AG10803 (cell line): ENCODE measurements around the gene ADAMTS2.

Source experiments
- DNase-seq: peaks from one replicate; pipeline ENCODE4 v3.0.0; 2010; ENCODE audit warnings: low read depth
- H3K4me3 ChIP-seq: 2 replicates; pipeline ENCODE4 v1.5.1; 2011; ENCODE audit warnings: mild to moderate bottlenecking, low read length, control low read depth
- CTCF ChIP-seq: conservative IDR thresholded peaks from 2 replicates; pipeline ENCODE4 v1.5.1; 2011; ENCODE audit warnings: mild to moderate bottlenecking, low read length, control low read depth, inconsistent platforms

ADAMTS2 gene

GRCh38 chr5:179323026-179323870, 22.0 kb downstream of the ADAMTS2 start:
- no peak for TF ChIP-seq CTCF
- H3K4me3 ChIP-seq = no peak overlapping the region
- no peak for DNase-seq

GRCh38 chr5:179322071-179323025, 22.9 kb downstream of the ADAMTS2 start:
- TF ChIP-seq CTCF = no peak
- DNase-seq = peak; percentile 73
- H3K4me3 ChIP-seq = no peak overlapping the region

GRCh38 chr5:179321206-179321987, 23.9 kb downstream of the ADAMTS2 start:
- no peak for DNase-seq
- TF ChIP-seq CTCF = no peak
- no peak overlapping the region for H3K4me3 ChIP-seq

- no peak overlapping the region for H3K4me3 ChIP-seq
- peak; percentile 50 for DNase-seq
- no peak for TF ChIP-seq CTCF
Observed at GRCh38 chr5:179319741-179320281, 25.4 kb downstream of the ADAMTS2 start.

GRCh38 chr5:179319123-179319522, 26.1 kb downstream of the ADAMTS2 start:
- H3K4me3 ChIP-seq = no peak overlapping the region
- no peak for TF ChIP-seq CTCF
- no peak for DNase-seq

GRCh38 chr5:179318221-179318955, 26.9 kb downstream of the ADAMTS2 start:
- no peak overlapping the region for H3K4me3 ChIP-seq
- no peak for DNase-seq
- no peak for TF ChIP-seq CTCF
